Measurements from ENCODE around the gene ZNF841. TPM values are rescaled to one million over a fixed set of nuclear protein-coding genes. Genes with fewer than 3 reads are reported as not detected.
"Not testable (repeated sequence)": the region's sequence is repeated elsewhere in the genome, so short reads cannot be mapped to it uniquely, and the experiment has no call there.

ZNF841 gene
- total RNA-seq, 1 donor from 2014 or later = 8.5 TPM

- no peaks in the 10 kb centered on the region for H3K27me3 ChIP-seq (ENCODE audit: low read depth)
- peak overlapping the region; percentile 96 for H3K27ac ChIP-seq (replicated peaks)
- H3K4me3 ChIP-seq = peak overlapping the region; percentile 86
- no peak for TF ChIP-seq CTCF (IDR thresholded peaks at IDR 0.05; ENCODE audit: borderline replicate concordance)
- H3K36me3 ChIP-seq = peaks cover 55% of the 10 kb centered on the region
- H3K9me3 ChIP-seq (replicated peaks) = peaks cover 55% of the 10 kb centered on the region
- intact Hi-C loops (cut with micrococcal nuclease) = no loop called here
- H3K4me1 ChIP-seq = peaks cover 18% of the 10 kb centered on the region
- DNase-seq = no peak
Observed at GRCh38 chr19:52028780-52029123, 66.8 kb downstream of the ZNF841 start.

GRCh38 chr19:52028027-52028779, 67.4 kb downstream of the ZNF841 start, which contains the start of gene ZNF614:
Gene ZNF614, minus strand, starts transcription at chr19:52028379. Its CDS starts 2,634 bp downstream, at chr19:52025745.
- H3K4me1 ChIP-seq = peaks cover 18% of the 10 kb centered on the region
- peaks cover 55% of the 10 kb centered on the region for H3K36me3 ChIP-seq
- intact Hi-C loops (cut with micrococcal nuclease) = no loop called here
- H3K4me3 ChIP-seq = peak within 1 kb of the TSS; percentile 86
- peak within 1 kb of the TSS; percentile 96 for H3K27ac ChIP-seq (replicated peaks)
- DNase-seq = peak; percentile 89
- peaks cover 55% of the 10 kb centered on the region for H3K9me3 ChIP-seq (replicated peaks)
- H3K27me3 ChIP-seq (ENCODE audit: low read depth) = no peaks in the 10 kb centered on the region
- TF ChIP-seq CTCF (IDR thresholded peaks at IDR 0.05; ENCODE audit: borderline replicate concordance) = no peak

GRCh38 chr19:52026255-52026990, 69.1 kb downstream of the ZNF841 start:
- Histone ChIP-seq H3K9me3 (replicated peaks) (peaks cover 55% of the 10 kb centered on the region), H3K4me1 (peaks cover 18% of the 10 kb centered on the region), H3K36me3 (peaks cover 56% of the 10 kb centered on the region), H3K4me3 (peak overlapping the region; percentile 86)
- H3K27me3 ChIP-seq (ENCODE audit: low read depth); intact Hi-C loops (cut with micrococcal nuclease); DNase-seq; H3K27ac ChIP-seq (replicated peaks): not testable (repeated sequence)

- DNase-seq; H3K27me3 ChIP-seq (ENCODE audit: low read depth); intact Hi-C loops (cut with micrococcal nuclease); H3K27ac ChIP-seq (replicated peaks); H3K4me3 ChIP-seq: not testable (repeated sequence)
- Histone ChIP-seq H3K9me3 (replicated peaks) (peaks cover 61% of the 10 kb centered on the region), H3K4me1 (peaks cover 26% of the 10 kb centered on the region), H3K36me3 (peaks cover 68% of the 10 kb centered on the region)
Observed at GRCh38 chr19:52024478-52024877, 71.1 kb downstream of the ZNF841 start.

- peaks cover 91% of the 10 kb centered on the region for H3K36me3 ChIP-seq
- no peaks in the 10 kb centered on the region for H3K27me3 ChIP-seq (ENCODE audit: low read depth)
- H3K9me3 ChIP-seq (replicated peaks) = peaks cover 84% of the 10 kb centered on the region
- no peak for TF ChIP-seq CTCF (IDR thresholded peaks at IDR 0.05; ENCODE audit: borderline replicate concordance)
- intact Hi-C loops (cut with micrococcal nuclease) = no loop called here
- H3K4me1 ChIP-seq = peaks cover 17% of the 10 kb centered on the region
- H3K4me3 ChIP-seq = no peak overlapping the region
- H3K27ac ChIP-seq (replicated peaks) = no peak overlapping the region
- DNase-seq = no peak
Observed at GRCh38 chr19:52022193-52022592, 73.4 kb downstream of the ZNF841 start.

GRCh38 chr19:52020506-52020905, 75.1 kb downstream of the ZNF841 start:
- Histone ChIP-seq H3K36me3 (peaks cover 100% of the 10 kb centered on the region), H3K4me1 (peaks cover 7% of the 10 kb centered on the region), H3K27me3 (ENCODE audit: low read depth) (no peaks in the 10 kb centered on the region), H3K9me3 (replicated peaks) (peaks cover 94% of the 10 kb centered on the region), H3K27ac (replicated peaks) (no peak overlapping the region), H3K4me3 (no peak overlapping the region)
- intact Hi-C loops (cut with micrococcal nuclease) = no loop called here
- DNase-seq = no peak
- no peak for TF ChIP-seq CTCF (IDR thresholded peaks at IDR 0.05; ENCODE audit: borderline replicate concordance)

Other genes starting within 250 kb of the ZNF841 start
- gene ZNF577, start 207.8 kb downstream of the ZNF841 start, total RNA-seq = 9.7 TPM
- 7.5 TPM for gene ZNF649, start 190.7 kb downstream of the ZNF841 start, total RNA-seq
- 3.4 TPM for gene ZNF613, start 168.3 kb downstream of the ZNF841 start, total RNA-seq
- 8.0 TPM for gene ZNF350, start 108.9 kb downstream of the ZNF841 start, total RNA-seq
- gene ZNF615, start 87.6 kb downstream of the ZNF841 start, total RNA-seq = 11.2 TPM
- gene ZNF614, start 67.4 kb downstream of the ZNF841 start, total RNA-seq = 5.5 TPM
- 7.8 TPM for gene ZNF432, start 46.9 kb downstream of the ZNF841 start, total RNA-seq
- gene ZNF616, start 44.2 kb upstream of the ZNF841 start, total RNA-seq = 5.6 TPM
- gene ZNF836, start 75.9 kb upstream of the ZNF841 start, total RNA-seq = 8.1 TPM
- 395 TPM for gene PPP2R1A, start 94.3 kb upstream of the ZNF841 start, total RNA-seq
- gene ZNF766, start 173.8 kb upstream of the ZNF841 start, total RNA-seq = 9.2 TPM
- gene ZNF480, start 201.4 kb upstream of the ZNF841 start, total RNA-seq = 18.9 TPM
- gene ZNF610, start 240.5 kb upstream of the ZNF841 start, total RNA-seq = 5.1 TPM

All from left ventricle myocardium inferior (tissue), 1 donor.